ENCODE results near the gene CLSTN2. TPM values are rescaled to one million over a fixed set of nuclear protein-coding genes. Genes with fewer than 3 reads are reported as not detected.

The CLSTN2 gene
- total and polyA plus RNA-seq, 2 experiments from 2014 or later: 23.0 to 27.0 TPM

- WGBS (ENCODE audit: low lambda C conversion rate, missing lambda C conversion rate): 59% methylated on average over 3 of the region's 3 CpGs
- H3K36me3 ChIP-seq (replicated peaks; ENCODE audit: insufficient read depth, low read depth): no peaks in the 10 kb centered on the region
- H3K9me2 ChIP-seq (replicated peaks; ENCODE audit: insufficient read depth): no peaks in the 10 kb centered on the region
Measured at GRCh38 chr3:140285380-140285779, 350.4 kb downstream of the CLSTN2 start.

GRCh38 chr3:140288595-140288994 lies 353.6 kb downstream of the CLSTN2 start:
- Histone ChIP-seq H3K9me2 (replicated peaks; ENCODE audit: insufficient read depth) (no peaks in the 10 kb centered on the region), H3K9me3 (ENCODE audit: low read depth) (no peaks in the 10 kb centered on the region), H3K27ac (no peak overlapping the region), H3K36me3 (replicated peaks; ENCODE audit: insufficient read depth, low read depth) (no peaks in the 10 kb centered on the region), H4K20me1 (ENCODE audit: insufficient read depth, poor library complexity, severe bottlenecking) (no peaks in the 10 kb centered on the region), H3K4me3 (no peak overlapping the region), H3K4me1 (ENCODE audit: insufficient read depth) (peaks cover 6% of the 10 kb centered on the region), H2AFZ (no peak overlapping the region), H3K27me3 (no peaks in the 10 kb centered on the region), H3K4me2 (no peak overlapping the region), H3K79me2 (no peaks in the 10 kb centered on the region)
- DNase-seq (ENCODE audit: low spot score): no peak
- 65% methylated on average over 1 of the region's 1 CpG for WGBS (ENCODE audit: low lambda C conversion rate, missing lambda C conversion rate)
- TF ChIP-seq CTCF (IDR thresholded peaks at IDR 0.05; ENCODE audit: poor library complexity) (no peak), EZH2phosphoT487 (IDR thresholded peaks at IDR 0.05; ENCODE audit: low read depth, severe bottlenecking, unreplicated experiment) (no peak), EZH2 (IDR thresholded peaks at IDR 0.05; ENCODE audit: borderline replicate concordance) (no peak)

More at GRCh38 chr3:140285380-140285779, 350.4 kb downstream of the CLSTN2 start:
- DNase-seq (ENCODE audit: low spot score): no peak
- Histone ChIP-seq H2AFZ (no peak overlapping the region), H3K4me1 (ENCODE audit: insufficient read depth) (no peaks in the 10 kb centered on the region), H3K9me3 (ENCODE audit: low read depth) (no peaks in the 10 kb centered on the region), H3K4me2 (no peak overlapping the region), H3K4me3 (no peak overlapping the region), H4K20me1 (ENCODE audit: insufficient read depth, poor library complexity, severe bottlenecking) (no peaks in the 10 kb centered on the region), H3K27ac (no peak overlapping the region), H3K27me3 (no peaks in the 10 kb centered on the region), H3K79me2 (no peaks in the 10 kb centered on the region)
- TF ChIP-seq CTCF (IDR thresholded peaks at IDR 0.05; ENCODE audit: poor library complexity): no peak
- TF ChIP-seq EZH2phosphoT487 (IDR thresholded peaks at IDR 0.05; ENCODE audit: low read depth, severe bottlenecking, unreplicated experiment): no peak
- no peak for TF ChIP-seq EZH2 (IDR thresholded peaks at IDR 0.05; ENCODE audit: borderline replicate concordance)

GRCh38 chr3:140290105-140290504 lies 355.1 kb downstream of the CLSTN2 start:
- H3K27ac ChIP-seq: no peak overlapping the region
- no peaks in the 10 kb centered on the region for H3K27me3 ChIP-seq
- no peak overlapping the region for H2AFZ ChIP-seq
- no peak overlapping the region for H3K4me3 ChIP-seq
- H3K9me3 ChIP-seq (ENCODE audit: low read depth): no peaks in the 10 kb centered on the region
- peaks cover 6% of the 10 kb centered on the region for H3K4me1 ChIP-seq (ENCODE audit: insufficient read depth)
- H4K20me1 ChIP-seq (ENCODE audit: insufficient read depth, poor library complexity, severe bottlenecking): no peaks in the 10 kb centered on the region
- H3K9me2 ChIP-seq (replicated peaks; ENCODE audit: insufficient read depth): no peaks in the 10 kb centered on the region
- TF ChIP-seq EZH2phosphoT487 (IDR thresholded peaks at IDR 0.05; ENCODE audit: low read depth, severe bottlenecking, unreplicated experiment): no peak
- TF ChIP-seq EZH2 (IDR thresholded peaks at IDR 0.05; ENCODE audit: borderline replicate concordance): no peak
- TF ChIP-seq CTCF (IDR thresholded peaks at IDR 0.05; ENCODE audit: poor library complexity): no peak
- H3K36me3 ChIP-seq (replicated peaks; ENCODE audit: insufficient read depth, low read depth): no peaks in the 10 kb centered on the region
- 66% methylated on average over 2 of the region's 2 CpGs for WGBS (ENCODE audit: low lambda C conversion rate, missing lambda C conversion rate)
- no peak overlapping the region for H3K4me2 ChIP-seq
- H3K79me2 ChIP-seq: no peaks in the 10 kb centered on the region
- no peak for DNase-seq (ENCODE audit: low spot score)

- Histone ChIP-seq H3K9me2 (replicated peaks; ENCODE audit: insufficient read depth) (no peaks in the 10 kb centered on the region), H4K20me1 (ENCODE audit: insufficient read depth, poor library complexity, severe bottlenecking) (no peaks in the 10 kb centered on the region), H3K4me1 (ENCODE audit: insufficient read depth) (peaks cover 12% of the 10 kb centered on the region), H3K9me3 (ENCODE audit: low read depth) (no peaks in the 10 kb centered on the region), H3K36me3 (replicated peaks; ENCODE audit: insufficient read depth, low read depth) (no peaks in the 10 kb centered on the region), H3K4me3 (no peak overlapping the region), H3K27me3 (no peaks in the 10 kb centered on the region), H3K79me2 (no peaks in the 10 kb centered on the region), H3K27ac (no peak overlapping the region), H2AFZ (no peak overlapping the region), H3K4me2 (no peak overlapping the region)
- no peak for TF ChIP-seq EZH2phosphoT487 (IDR thresholded peaks at IDR 0.05; ENCODE audit: low read depth, severe bottlenecking, unreplicated experiment)
- no peak for TF ChIP-seq EZH2 (IDR thresholded peaks at IDR 0.05; ENCODE audit: borderline replicate concordance)
- TF ChIP-seq CTCF (IDR thresholded peaks at IDR 0.05; ENCODE audit: poor library complexity): no peak
- 80% methylated on average over 2 of the region's 2 CpGs for WGBS (ENCODE audit: low lambda C conversion rate, missing lambda C conversion rate)
- no peak for DNase-seq (ENCODE audit: low spot score)
Measured at GRCh38 chr3:140292170-140292569, 357.2 kb downstream of the CLSTN2 start.

All from hepatocyte (in vitro differentiated cells).